ENCODE measurements around the gene POTEH. TPM values are rescaled to one million over a fixed set of nuclear protein-coding genes. Genes with fewer than 3 reads are reported as not detected.
"Not testable (repeated sequence)": the region's sequence is repeated elsewhere in the genome, so short reads cannot be mapped to it uniquely, and the experiment has no call there.

Gene POTEH
- total RNA-seq: 1 to 10 TPM in 1 of 7 donors, under 1 TPM in 2, not detected in 4; 0.52 to 1.1 (median 0.72) TPM
- not detected for polyA plus RNA-seq
- long read RNA-seq, donor 1: 0 reads
- long read RNA-seq, donor 2: 0 reads

GRCh38 chr22:15689749-15690125 lies at the start of gene POTEH:
POTEH (plus strand) TSS chr22:15690026; CDS start chr22:15690078, 52 bp downstream.
- H3K27me3 ChIP-seq (replicated peaks in 1 of 7); DNase-seq; H3K4me3 ChIP-seq; H3K27ac ChIP-seq; intact Hi-C loops (cut with DNase I; ENCODE audit: low total_unique reads); H3K36me3 ChIP-seq; H3K9me3 ChIP-seq; H3K4me1 ChIP-seq: not testable (repeated sequence)
- WGBS, 5 donors: 75 to 88% (median 83%) methylated on average over 6 to 7 of the region's 11 CpGs; no CpG with 5 or more reads in 2 of the 5 donors

- intact Hi-C loops (cut with DNase I; ENCODE audit: low total_unique reads); DNase-seq: not testable (repeated sequence)
- 88 to 98% methylated on average over 3 to 5 of the region's 19 CpGs; no CpG with 5 or more reads in 3 of the 5 donors for WGBS, 5 donors
Measured at GRCh38 chr22:15642288-15642861, 47.5 kb upstream of the POTEH start.

GRCh38 chr22:15651954-15652353 lies 37.9 kb upstream of the POTEH start:
- H3K27me3 ChIP-seq (replicated peaks in 1 of 7); H3K36me3 ChIP-seq; H3K27ac ChIP-seq; H3K4me3 ChIP-seq; H3K4me1 ChIP-seq; H3K9me3 ChIP-seq; DNase-seq; intact Hi-C loops (cut with DNase I; ENCODE audit: low total_unique reads): not testable (repeated sequence)
- 42 to 67% (median 59%) methylated on average over 4 to 6 of the region's 7 CpGs; no CpG with 5 or more reads in 2 of the 5 donors for WGBS, 5 donors

More at GRCh38 chr22:15642288-15642861, 47.5 kb upstream of the POTEH start:
- not testable (repeated sequence) for H3K4me3 ChIP-seq; H3K27ac ChIP-seq; H3K9me3 ChIP-seq; H3K4me1 ChIP-seq; H3K27me3 ChIP-seq (replicated peaks in 1 of 7); H3K36me3 ChIP-seq

- H3K9me3 ChIP-seq; H3K27me3 ChIP-seq (replicated peaks in 1 of 7); H3K27ac ChIP-seq; DNase-seq; H3K36me3 ChIP-seq; H3K4me1 ChIP-seq; H3K4me3 ChIP-seq; intact Hi-C loops (cut with DNase I; ENCODE audit: low total_unique reads): not testable (repeated sequence)
- 60 to 73% methylated on average over 1 of the region's 6 CpGs; no CpG with 5 or more reads in 3 of the 5 donors for WGBS, 5 donors
Measured at GRCh38 chr22:15652738-15653137, 37.1 kb upstream of the POTEH start.

- H3K36me3 ChIP-seq; intact Hi-C loops (cut with DNase I; ENCODE audit: low total_unique reads); DNase-seq; H3K27me3 ChIP-seq (replicated peaks in 1 of 7); H3K4me1 ChIP-seq; H3K4me3 ChIP-seq; H3K27ac ChIP-seq; H3K9me3 ChIP-seq: not testable (repeated sequence)
- 72 to 84% (median 77%) methylated on average over 2 of the region's 2 CpGs for WGBS, 5 donors
Measured at GRCh38 chr22:15653241-15653640, 36.6 kb upstream of the POTEH start.

- intact Hi-C loops (cut with DNase I; ENCODE audit: low total_unique reads); H3K4me1 ChIP-seq; H3K4me3 ChIP-seq; H3K9me3 ChIP-seq; H3K27me3 ChIP-seq (replicated peaks in 1 of 7); DNase-seq; H3K27ac ChIP-seq; H3K36me3 ChIP-seq: not testable (repeated sequence)
- WGBS, 5 donors: no CpG with 5 or more reads among the region's 2 CpGs
Measured at GRCh38 chr22:15661102-15661501, 28.7 kb upstream of the POTEH start.

GRCh38 chr22:15664682-15665081 lies 25.1 kb upstream of the POTEH start:
- DNase-seq; H3K4me1 ChIP-seq; H3K4me3 ChIP-seq; H3K27me3 ChIP-seq (replicated peaks in 1 of 7); H3K36me3 ChIP-seq; H3K27ac ChIP-seq; intact Hi-C loops (cut with DNase I; ENCODE audit: low total_unique reads); H3K9me3 ChIP-seq: not testable (repeated sequence)
- 65 to 90% (median 83%) methylated on average over 1 to 3 of the region's 3 CpGs; no CpG with 5 or more reads in 2 of the 5 donors for WGBS, 5 donors

GRCh38 chr22:15665478-15665877 lies 24.3 kb upstream of the POTEH start:
- H3K36me3 ChIP-seq; intact Hi-C loops (cut with DNase I; ENCODE audit: low total_unique reads); H3K27ac ChIP-seq; H3K27me3 ChIP-seq (replicated peaks in 1 of 7); H3K9me3 ChIP-seq; H3K4me3 ChIP-seq; H3K4me1 ChIP-seq: not testable (repeated sequence)
- 57 to 62% (median 58%) methylated on average over 5 of the region's 5 CpGs for WGBS, 5 donors
- peak; percentile 61 for DNase-seq

- WGBS, 5 donors: 84 to 87% (median 86%) methylated on average over 7 to 8 of the region's 12 CpGs; no CpG with 5 or more reads in 2 of the 5 donors
- H3K4me3 ChIP-seq; H3K9me3 ChIP-seq; intact Hi-C loops (cut with DNase I; ENCODE audit: low total_unique reads); H3K27ac ChIP-seq; H3K36me3 ChIP-seq; H3K4me1 ChIP-seq; H3K27me3 ChIP-seq (replicated peaks in 1 of 7): not testable (repeated sequence)
- peak; percentile 52 for DNase-seq
Measured at GRCh38 chr22:15669430-15669829, 20.4 kb upstream of the POTEH start.

GRCh38 chr22:15679702-15680101 lies 10.1 kb upstream of the POTEH start:
- H3K9me3 ChIP-seq; intact Hi-C loops (cut with DNase I; ENCODE audit: low total_unique reads); H3K4me3 ChIP-seq; H3K27ac ChIP-seq; H3K27me3 ChIP-seq (replicated peaks in 1 of 7); H3K4me1 ChIP-seq; DNase-seq; H3K36me3 ChIP-seq: not testable (repeated sequence)
- WGBS, 5 donors: 87 to 93% (median 89%) methylated on average over 6 of the region's 8 CpGs

GRCh38 chr22:15684115-15684514 lies 5.7 kb upstream of the POTEH start:
- H3K27me3 ChIP-seq (replicated peaks in 1 of 7); H3K36me3 ChIP-seq; intact Hi-C loops (cut with DNase I; ENCODE audit: low total_unique reads); H3K4me3 ChIP-seq; H3K9me3 ChIP-seq; DNase-seq; H3K27ac ChIP-seq; H3K4me1 ChIP-seq: not testable (repeated sequence)
- 72 to 84% (median 80%) methylated on average over 2 of the region's 3 CpGs; no CpG with 5 or more reads in 2 of the 5 donors for WGBS, 5 donors
